Endothelial cell of umbilical vein (primary cell): Measurements from ENCODE around the gene PDGFA. TPM values are rescaled to one million over a fixed set of nuclear protein-coding genes. Genes with fewer than 3 reads are reported as not detected.
A peak's percentile ranks its signal among the peaks of the same experiment; 100 is the strongest.

Experiments used
- BruUV-seq: library from RNA; stranded (reverse); fragments of 400-500 nt; replicated peaks from 2 replicates; lab custom pipeline; 2021; lab: Mats Ljungman, UMichigan
- CTCF ChIA-PET: fragments of 300-600, 350-600 bp; sonication (Branson Sonifier 250); formaldehyde crosslinking; loops from one replicate; lab custom pipeline; 2021; ENCODE audit warnings: antibody characterized with exemption, inconsistent platforms; lab: Charles Lee
- POLR2A ChIA-PET: fragments of 300-600, 350-600 bp; sonication (Branson Sonifier 250); formaldehyde crosslinking; loops from one replicate; lab custom pipeline; 2021; ENCODE audit warnings: antibody characterized with exemption, inconsistent platforms; lab: Charles Lee
- DNase-seq: peaks from one replicate; pipeline ENCODE4 v3.0.0-alpha.2; 2011; ENCODE audit warnings: low read depth, low spot score
- FAIRE-seq: peaks from 2 replicates; lab custom pipeline; 2011; peaks lifted over from hg19 to GRCh38; lab: Jason Lieb, UNC
- H2AFZ ChIP-seq: 2 replicates; pipeline ENCODE4 v1.6.0; 2012; ENCODE audit warnings: low read depth, low read length, control low read depth, inconsistent platforms
- H3K27ac ChIP-seq: 2 replicates; pipeline ENCODE4 v1.5.1; 2011; ENCODE audit warnings: low read depth, mild to moderate bottlenecking, control low read depth, low read length, moderate library complexity; ENCODE audit not compliant: insufficient read depth
- H3K27me3 ChIP-seq, 2 experiments: 2 replicates each; pipeline versions ENCODE4 v1.6.0 to v1.6.1; 2011; ENCODE audit warnings: low read length in 2 of 2, mixed read lengths in 1 of 2; ENCODE audit not compliant: control insufficient read depth in 2 of 2, insufficient read depth in 2 of 2
- H3K36me3 ChIP-seq, 2 experiments: 2 replicates in 1 of 2; 3 replicates in 1 of 2; pipeline ENCODE4 v1.5.1; 2011; ENCODE audit warnings: low read length in 2 of 2, mild to moderate bottlenecking in 1 of 2, moderate library complexity in 1 of 2; ENCODE audit not compliant: control insufficient read depth in 2 of 2, insufficient read depth in 2 of 2; ENCODE audit errors: extremely low read depth in 1 of 2
- H3K4me1 ChIP-seq: 3 replicates; pipeline ENCODE4 v1.5.1; 2011; ENCODE audit warnings: mild to moderate bottlenecking, low read length; ENCODE audit not compliant: control insufficient read depth, insufficient read depth; ENCODE audit errors: extremely low read depth
- H3K4me2 ChIP-seq: 2 replicates; pipeline ENCODE4 v1.6.1; 2011; ENCODE audit warnings: low read length, control low read depth, mixed read lengths; ENCODE audit not compliant: insufficient read depth
- H3K4me3 ChIP-seq, 3 experiments: fragments of 200-600 bp in 1 of 3; sonication (generic), shearing (Covaris generic) in 1 of 3; replicated peaks in 1 of 3; 2 replicates each; pipeline ENCODE4 v1.5.1; 2011 to 2016; ENCODE audit warnings: control low read depth in 3 of 3, low read length in 3 of 3, mild to moderate bottlenecking in 2 of 3, inconsistent platforms in 1 of 3, low read depth in 1 of 3, moderate library complexity in 1 of 3; ENCODE audit not compliant: insufficient read depth in 1 of 3
- H3K79me2 ChIP-seq: 2 replicates; pipeline ENCODE4 v1.6.0; 2012; ENCODE audit warnings: low read length, inconsistent platforms; ENCODE audit not compliant: control insufficient read depth, insufficient read depth
- H3K9ac ChIP-seq: replicated peaks from 2 replicates; pipeline ENCODE3; 2011; ENCODE audit warnings: low read length, control low read depth; ENCODE audit not compliant: insufficient read depth; ENCODE audit errors: extremely low read depth
- H3K9me1 ChIP-seq: replicated peaks from 3 replicates; pipeline ENCODE4 v1.6.0; 2011; ENCODE audit warnings: mild to moderate bottlenecking, low read length; ENCODE audit not compliant: control insufficient read depth, insufficient read depth; ENCODE audit errors: extremely low read depth
- H3K9me3 ChIP-seq: replicated peaks from 2 replicates; pipeline ENCODE4 v1.5.1; 2012; ENCODE audit warnings: low read length, inconsistent platforms; ENCODE audit not compliant: control insufficient read depth, insufficient read depth
- H4K20me1 ChIP-seq: replicated peaks from 2 replicates; pipeline ENCODE3; 2011; ENCODE audit warnings: mild to moderate bottlenecking, low read length; ENCODE audit not compliant: control insufficient read depth, insufficient read depth; ENCODE audit errors: extremely low read depth
- EZH2 ChIP-seq: IDR thresholded peaks from 2 replicates; pipeline ENCODE4 v1.6.1; 2012; ENCODE audit warnings: borderline replicate concordance, low read depth, mild to moderate bottlenecking, moderate library complexity, low read length, inconsistent platforms; ENCODE audit not compliant: severe bottlenecking
- FOS ChIP-seq: IDR thresholded peaks from 2 replicates; pipeline ENCODE4 v1.6.1; 2011; ENCODE audit warnings: mild to moderate bottlenecking, low read length, moderate library complexity, borderline replicate concordance; ENCODE audit not compliant: insufficient read depth
- JUN ChIP-seq: IDR thresholded peaks from 2 replicates; pipeline ENCODE4 v1.6.1; 2011; ENCODE audit warnings: borderline replicate concordance, low read depth; ENCODE audit not compliant: insufficient read length, insufficient read depth
- POLR2A ChIP-seq: IDR thresholded peaks from 2 replicates; pipeline ENCODE4 v1.6.1; 2012; ENCODE audit warnings: low read depth, mild to moderate bottlenecking, control low read depth, low read length
- POLR2AphosphoS5 ChIP-seq: IDR thresholded peaks from 2 replicates; pipeline ENCODE4 v1.6.1; 2012; ENCODE audit warnings: low read depth, mild to moderate bottlenecking, control low read depth, low read length, moderate library complexity; ENCODE audit not compliant: insufficient read depth
- dilution Hi-C: fragments of 300-500 bp; cut with MboI; formaldehyde crosslinking; loops from one replicate; pipeline ENCODE4 v1.15.0; 2019; ENCODE audit warnings: low sequenced_read_pairs; ENCODE audit not compliant: extremely low pct_ligation_motif_present
- intact Hi-C: fragments of 100-400 bp; cut with micrococcal nuclease; formaldehyde crosslinking; loops from one replicate; pipeline ENCODE4 v1.10.0; 2022
- polyA plus RNA-seq, 4 experiments: library from polyadenylated mRNA; depleted of rRNA in 3 of 4; stranded (reverse) in 3 of 4; unstranded in 1 of 4; fragments of >200 nt; gene quantifications; 2 replicates each; pipeline versions ENCODE4 v1.2.1 to v1.2.3, GENCODE V29; 2011 to 2012; ENCODE audit warnings: missing spikeins in 1 of 4
- total RNA-seq: library from RNA; stranded (reverse); gene quantifications from 2 replicates; pipeline ENCODE4 v1.2.3, GENCODE V29; 2021

The PDGFA gene
- total and polyA plus RNA-seq, 2 donors (not counting 3 experiments of a cell fraction or from before 2014, with no cell fraction given), result 17.4 to 62.4 TPM

DNA sequence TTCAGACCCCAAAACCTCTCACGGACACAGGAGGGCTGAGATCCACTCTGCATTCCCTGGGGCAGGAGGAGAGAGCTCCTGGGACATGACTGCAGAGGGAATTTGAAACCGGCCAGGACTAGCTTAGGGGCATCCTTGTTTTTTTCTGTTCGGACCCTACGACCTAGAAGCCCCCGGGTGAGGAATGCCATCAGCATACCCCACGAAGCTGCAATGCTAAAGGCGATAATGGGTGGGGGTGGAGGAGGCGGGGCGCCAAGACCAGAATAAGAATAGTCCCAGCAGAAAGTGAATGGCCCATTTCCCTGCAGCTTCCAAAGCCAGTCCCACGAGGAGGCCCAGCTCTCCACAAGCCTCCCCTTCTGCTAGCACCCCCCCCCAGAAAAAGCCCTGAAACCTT, 4.0 kb downstream of the PDGFA start:
- H3K9me3 ChIP-seq, result no peaks in the 10 kb centered on the region
- ChIA-PET POLR2A (no interaction called here), CTCF (interaction anchor here (0.8 to 3.1 kb wide), 8 partner anchors 28 to 216 kb away, joined by 3 to 21 read pairs (median 4); no protein-coding TSS in a partner anchor)
- TF ChIP-seq POLR2AphosphoS5 (no peak), FOS (no peak), POLR2A (no peak), EZH2 (no peak)
- no peak overlapping the region for H3K4me2 ChIP-seq
- H3K4me3 ChIP-seq, result no peak overlapping the region
- DNase-seq (no peak), FAIRE-seq (no peak)
- peaks cover 29% of the 10 kb centered on the region for H3K4me1 ChIP-seq
- no peak overlapping the region for H2AFZ ChIP-seq
- H4K20me1 ChIP-seq, result no peaks in the 10 kb centered on the region
- no TSS peak for BruUV-seq
- peaks cover 0 to 4% of the 10 kb centered on the region in 2 experiments for H3K36me3 ChIP-seq
- intact Hi-C loops, result loop anchor here (5.0 kb wide), 3 partner anchors 197 to 257 kb away; partner anchors contain the start of genes DNAAF5 and PRKAR1B
- H3K79me2 ChIP-seq, result peaks cover 76% of the 10 kb centered on the region
- H3K27ac ChIP-seq, result no peak overlapping the region
- dilution Hi-C loops, result no loop called here
- no peak overlapping the region for H3K9ac ChIP-seq
- H3K9me1 ChIP-seq, result no peaks in the 10 kb centered on the region
- H3K27me3 ChIP-seq, result peaks cover 0 to 1% of the 10 kb centered on the region in 2 experiments

- dilution Hi-C loops, result no loop called here
- Histone ChIP-seq H2AFZ (no peak overlapping the region), H4K20me1 (no peaks in the 10 kb centered on the region), H3K9ac (no peak overlapping the region), H3K9me3 (no peaks in the 10 kb centered on the region), H3K27ac (peak overlapping the region; percentile 72), H3K4me2 (no peak overlapping the region), H3K79me2 (peaks cover 76% of the 10 kb centered on the region), H3K4me3 (no peak overlapping the region), H3K36me3 (peaks cover 0 to 4% of the 10 kb centered on the region in 2 experiments), H3K27me3 (no peaks in the 10 kb centered on the region), H3K9me1 (no peaks in the 10 kb centered on the region), H3K4me1 (peaks cover 29% of the 10 kb centered on the region)
- no TSS peak for BruUV-seq
- intact Hi-C loops, result loop anchor here (5.0 kb wide), 3 partner anchors 197 to 257 kb away; partner anchors contain the start of genes DNAAF5 and PRKAR1B
- no peak for TF ChIP-seq FOS
- no peak for TF ChIP-seq POLR2A
- TF ChIP-seq JUN, result no peak
- DNase-seq (no peak), FAIRE-seq (peak; percentile 66)
- ChIA-PET POLR2A (no interaction called here), CTCF (interaction anchor here (0.8 to 3.1 kb wide), 10 partner anchors 29 to 259 kb away, joined by 3 to 21 read pairs (median 3); no protein-coding TSS in a partner anchor)
Measured at GRCh38 chr7:514651-515598, 4.7 kb downstream of the PDGFA start.
